DND-41 (cell line): Measurements from ENCODE around the gene PEPD.

Experiments
- CTCF ChIP-seq: IDR thresholded peaks from 2 replicates; pipeline ENCODE4 v1.5.1; 2012; ENCODE audit warnings: borderline replicate concordance, low read length, moderate library complexity, mild to moderate bottlenecking; ENCODE audit not compliant: poor library complexity, severe bottlenecking; ENCODE audit errors: extremely low read depth
- EZH2 ChIP-seq: IDR thresholded peaks from 3 replicates; pipeline ENCODE4 v1.6.1; 2012; ENCODE audit warnings: borderline replicate concordance, low read depth, mild to moderate bottlenecking, moderate library complexity, low read length, inconsistent platforms; ENCODE audit not compliant: severe bottlenecking

- TF ChIP-seq CTCF (no peak), EZH2 (no peak)
Observed at GRCh38 chr19:33447336-33448158, 74.0 kb downstream of the PEPD start.
